CD4-positive, CD25-positive, alpha-beta regulatory T cell (primary cell): ENCODE data around the gene LDLRAD3. TPM values are rescaled to one million over a fixed set of nuclear protein-coding genes. Genes with fewer than 3 reads are reported as not detected.

Experiments
- ATAC-seq, 2 donors: fragments of 150-1000 bp; cut with Tn5 transposase; one replicate each; pipeline ENCODE4 v1.10.0; 2021; ENCODE audit warnings: low read depth in 2 of 2, moderate number of reproducible peaks in 2 of 2, moderate library complexity in 1 of 2
- DNase-seq, 3 donors: peaks; one replicate each; pipeline versions ENCODE4 v3.0.0 to v3.0.0-alpha.2; 2012 to 2022; ENCODE audit warnings: mixed read lengths in 1 of 3
- H3K27ac ChIP-seq: one replicate; pipeline ENCODE4 v1.7.0; 2013; ENCODE audit warnings: mild to moderate bottlenecking, low read length; ENCODE audit not compliant: insufficient read depth, poor library complexity, severe bottlenecking
- H3K27me3 ChIP-seq: one replicate; pipeline ENCODE4 v1.7.0; 2013; ENCODE audit warnings: low read length; ENCODE audit not compliant: control insufficient read depth, insufficient read depth
- H3K36me3 ChIP-seq: one replicate; pipeline ENCODE4 v1.7.0; 2013; ENCODE audit warnings: mild to moderate bottlenecking, low read length, moderate library complexity; ENCODE audit not compliant: control insufficient read depth, insufficient read depth
- H3K4me1 ChIP-seq: 2 replicates; pipeline ENCODE4 v1.7.0; 2013; ENCODE audit warnings: mild to moderate bottlenecking, low read length; ENCODE audit not compliant: insufficient read depth, control insufficient read depth, poor library complexity, severe bottlenecking
- H3K4me3 ChIP-seq: one replicate; pipeline ENCODE4 v1.7.0; 2013; ENCODE audit warnings: low read depth, mild to moderate bottlenecking, low read length, moderate library complexity
- H3K9me3 ChIP-seq, 2 experiments: 1 replicate in 1 of 2; 2 replicates in 1 of 2; pipeline ENCODE4 v1.7.0; 2013; ENCODE audit warnings: low read length in 2 of 2, mild to moderate bottlenecking in 1 of 2, moderate library complexity in 1 of 2; ENCODE audit not compliant: control insufficient read depth in 2 of 2
- H3K27ac Mint-ChIP-seq, 3 donors: one replicate each; pipeline ENCODE4 v1.8.0; 2020 to 2022; ENCODE audit warnings: mild to moderate bottlenecking in 3 of 3, mixed read lengths in 3 of 3, moderate library complexity in 2 of 3
- H3K27me3 Mint-ChIP-seq: one replicate; pipeline ENCODE4 v1.8.0; 2022; ENCODE audit warnings: mild to moderate bottlenecking, mixed read lengths
- H3K36me3 Mint-ChIP-seq: one replicate; pipeline ENCODE4 v1.8.0; 2020; ENCODE audit warnings: mixed read lengths
- H3K4me1 Mint-ChIP-seq, 4 donors: one replicate each; pipeline ENCODE4 v1.8.0; 2020 to 2022; ENCODE audit warnings: mixed read lengths in 4 of 4, mild to moderate bottlenecking in 1 of 4
- H3K4me3 Mint-ChIP-seq, 4 donors: one replicate each; pipeline ENCODE4 v1.8.0; 2020 to 2022; ENCODE audit warnings: mild to moderate bottlenecking in 4 of 4, mixed read lengths in 4 of 4, moderate library complexity in 3 of 4
- H3K9me3 Mint-ChIP-seq, 7 donors: one replicate each; pipeline ENCODE4 v1.8.0; 2020 to 2022; ENCODE audit warnings: mixed read lengths in 7 of 7, mild to moderate bottlenecking in 3 of 7, moderate library complexity in 2 of 7
- polyA plus RNA-seq, 4 donors: library from polyadenylated mRNA; unstranded; fragments of 300-500 nt; fragmentation: Illumina TruSeq; gene quantifications; one replicate each; pipeline ENCODE4 v1.2.3, GENCODE V29; 2021
- total RNA-seq: library from RNA; stranded (reverse); gene quantifications from one replicate; pipeline ENCODE4 v1.2.3, GENCODE V29; 2022

LDLRAD3 gene
- total and polyA plus RNA-seq, 5 donors from 2014 or later: 0.06 TPM; not detected in 4

GRCh38 chr11:36193721-36194120 lies 249.9 kb downstream of the LDLRAD3 start:
- H3K27ac Mint-ChIP-seq: no peak overlapping the region
- Histone ChIP-seq H3K27ac (no peak overlapping the region), H3K27me3 (no peaks in the 10 kb centered on the region), H3K4me1 (no peaks in the 10 kb centered on the region), H3K9me3 (no peaks in the 10 kb centered on the region), H3K4me3 (no peak overlapping the region), H3K36me3 (no peaks in the 10 kb centered on the region)
- H3K27me3 Mint-ChIP-seq: no peaks in the 10 kb centered on the region
- no peak overlapping the region for H3K4me3 Mint-ChIP-seq
- no peak for ATAC-seq
- no peak for DNase-seq
- peaks cover 0 to 1% (median 0%) of the 10 kb centered on the region in 7 donors for H3K9me3 Mint-ChIP-seq
- no peaks in the 10 kb centered on the region for H3K4me1 Mint-ChIP-seq
- H3K36me3 Mint-ChIP-seq: no peaks in the 10 kb centered on the region

- H3K36me3 Mint-ChIP-seq: no peaks in the 10 kb centered on the region
- H3K27me3 ChIP-seq: no peaks in the 10 kb centered on the region
- no peaks in the 10 kb centered on the region for H3K36me3 ChIP-seq
- H3K9me3 ChIP-seq: no peaks in the 10 kb centered on the region
- no peak overlapping the region for H3K27ac Mint-ChIP-seq
- H3K4me1 Mint-ChIP-seq: no peaks in the 10 kb centered on the region
- DNase-seq (no peak), ATAC-seq (no peak)
- H3K9me3 Mint-ChIP-seq: peaks cover 0 to 1% (median 0%) of the 10 kb centered on the region in 7 donors
- H3K4me3 ChIP-seq: no peak overlapping the region
- H3K4me1 ChIP-seq: no peaks in the 10 kb centered on the region
- no peaks in the 10 kb centered on the region for H3K27me3 Mint-ChIP-seq
- no peak overlapping the region for H3K27ac ChIP-seq
- H3K4me3 Mint-ChIP-seq: no peak overlapping the region
Measured at GRCh38 chr11:36195496-36196354, 251.9 kb downstream of the LDLRAD3 start.

- no peak for DNase-seq
- ATAC-seq: no peak
- Mint-ChIP-seq H3K9me3 (peaks cover 0 to 1% (median 0%) of the 10 kb centered on the region in 7 donors), H3K4me1 (no peaks in the 10 kb centered on the region), H3K4me3 (no peak overlapping the region), H3K36me3 (no peaks in the 10 kb centered on the region), H3K27me3 (no peaks in the 10 kb centered on the region), H3K27ac (no peak overlapping the region)
- H3K27me3 ChIP-seq: no peaks in the 10 kb centered on the region
- no peak overlapping the region for H3K27ac ChIP-seq
- H3K4me3 ChIP-seq: no peak overlapping the region
- no peaks in the 10 kb centered on the region for H3K4me1 ChIP-seq
- H3K9me3 ChIP-seq: no peaks in the 10 kb centered on the region
- H3K36me3 ChIP-seq: no peaks in the 10 kb centered on the region
Measured at GRCh38 chr11:36196411-36196998, 252.6 kb downstream of the LDLRAD3 start.

DNA sequence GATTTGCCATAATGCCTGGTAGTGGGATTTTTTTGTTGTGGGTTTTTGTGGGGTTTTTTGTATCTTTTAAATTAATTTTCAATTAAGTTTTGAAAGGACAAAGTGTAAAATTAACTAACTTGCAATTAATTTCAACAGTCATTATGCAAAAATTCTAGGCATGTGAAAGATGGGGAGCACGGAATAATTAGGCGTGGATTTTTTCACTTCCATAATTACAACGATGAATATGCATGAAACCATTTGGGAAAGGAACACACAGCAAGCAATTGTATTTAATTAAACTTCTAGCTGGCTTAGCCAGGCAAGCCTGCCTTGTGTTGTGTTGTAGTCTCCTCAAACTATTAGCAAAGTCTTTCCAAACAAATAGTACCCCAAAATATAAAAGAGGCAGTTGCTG lies 257.5 kb downstream of the LDLRAD3 start:
- Histone ChIP-seq H3K4me1 (no peaks in the 10 kb centered on the region), H3K4me3 (no peak overlapping the region), H3K27me3 (no peaks in the 10 kb centered on the region), H3K9me3 (no peaks in the 10 kb centered on the region), H3K27ac (no peak overlapping the region), H3K36me3 (no peaks in the 10 kb centered on the region)
- H3K4me1 Mint-ChIP-seq: no peaks in the 10 kb centered on the region
- no peak for DNase-seq
- no peak overlapping the region for H3K4me3 Mint-ChIP-seq
- H3K27ac Mint-ChIP-seq: no peak overlapping the region
- H3K36me3 Mint-ChIP-seq: no peaks in the 10 kb centered on the region
- H3K9me3 Mint-ChIP-seq: peaks cover 0 to 1% (median 0%) of the 10 kb centered on the region in 7 donors
- no peak for ATAC-seq
- peaks cover 4% of the 10 kb centered on the region for H3K27me3 Mint-ChIP-seq

DNA sequence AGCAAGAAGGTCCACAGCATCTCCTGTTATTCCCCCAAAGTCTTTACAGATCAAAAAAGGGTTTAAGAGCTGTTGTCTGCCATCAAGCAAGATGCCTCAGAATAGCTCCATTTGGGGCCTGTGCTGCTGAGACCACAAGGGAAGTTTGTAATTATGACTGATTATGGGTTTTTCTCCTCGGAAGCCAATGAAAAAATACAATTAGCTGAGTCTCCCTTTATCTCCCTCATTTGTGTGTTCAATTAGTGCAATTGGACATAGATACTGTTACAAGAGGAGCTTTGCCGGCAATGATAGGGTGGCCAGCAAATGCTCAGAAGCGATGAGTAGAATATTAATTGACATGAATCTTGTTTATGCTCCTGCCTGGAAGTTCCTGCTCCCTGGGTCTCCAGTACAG lies 261.7 kb downstream of the LDLRAD3 start:
- DNase-seq (no peak), ATAC-seq (no peak)
- H3K9me3 Mint-ChIP-seq: peaks cover 0 to 1% (median 0%) of the 10 kb centered on the region in 7 donors
- H3K27me3 Mint-ChIP-seq: peaks cover 4% of the 10 kb centered on the region
- Histone ChIP-seq H3K27ac (no peak overlapping the region), H3K27me3 (no peaks in the 10 kb centered on the region), H3K9me3 (no peaks in the 10 kb centered on the region), H3K4me1 (no peaks in the 10 kb centered on the region), H3K36me3 (no peaks in the 10 kb centered on the region), H3K4me3 (no peak overlapping the region)
- no peak overlapping the region for H3K27ac Mint-ChIP-seq
- no peaks in the 10 kb centered on the region for H3K36me3 Mint-ChIP-seq
- H3K4me1 Mint-ChIP-seq: no peaks in the 10 kb centered on the region
- H3K4me3 Mint-ChIP-seq: no peak overlapping the region

GRCh38 chr11:36210529-36210928 lies 266.7 kb downstream of the LDLRAD3 start:
- H3K36me3 Mint-ChIP-seq: no peaks in the 10 kb centered on the region
- H3K36me3 ChIP-seq: no peaks in the 10 kb centered on the region
- no peak for DNase-seq
- no peak overlapping the region for H3K4me3 ChIP-seq
- peaks cover 12% of the 10 kb centered on the region for H3K27me3 Mint-ChIP-seq
- H3K27ac ChIP-seq: no peak overlapping the region
- no peaks in the 10 kb centered on the region for H3K4me1 ChIP-seq
- H3K4me1 Mint-ChIP-seq: no peaks in the 10 kb centered on the region
- no peaks in the 10 kb centered on the region for H3K9me3 ChIP-seq
- no peak overlapping the region for H3K27ac Mint-ChIP-seq
- no peak for ATAC-seq
- no peaks in the 10 kb centered on the region for H3K27me3 ChIP-seq
- H3K4me3 Mint-ChIP-seq: no peak overlapping the region
- H3K9me3 Mint-ChIP-seq: peaks cover 0 to 6% (median 0%) of the 10 kb centered on the region in 7 donors

- H3K27ac Mint-ChIP-seq: no peak overlapping the region
- H3K27me3 ChIP-seq: no peaks in the 10 kb centered on the region
- no peak overlapping the region for H3K27ac ChIP-seq
- peaks cover 0 to 6% (median 0%) of the 10 kb centered on the region in 7 donors for H3K9me3 Mint-ChIP-seq
- H3K36me3 ChIP-seq: no peaks in the 10 kb centered on the region
- H3K9me3 ChIP-seq: no peaks in the 10 kb centered on the region
- no peaks in the 10 kb centered on the region for H3K4me1 Mint-ChIP-seq
- H3K27me3 Mint-ChIP-seq: peaks cover 12% of the 10 kb centered on the region
- no peak overlapping the region for H3K4me3 Mint-ChIP-seq
- DNase-seq: no peak
- H3K4me3 ChIP-seq: no peak overlapping the region
- ATAC-seq: no peak
- H3K36me3 Mint-ChIP-seq: no peaks in the 10 kb centered on the region
- no peaks in the 10 kb centered on the region for H3K4me1 ChIP-seq
Measured at GRCh38 chr11:36211761-36212430, 268.0 kb downstream of the LDLRAD3 start.
